ENCODE data around the gene FANK1.
"Not testable (repeated sequence)": the region's sequence is repeated elsewhere in the genome, so short reads cannot be mapped to it uniquely, and the experiment has no call there.

DNA sequence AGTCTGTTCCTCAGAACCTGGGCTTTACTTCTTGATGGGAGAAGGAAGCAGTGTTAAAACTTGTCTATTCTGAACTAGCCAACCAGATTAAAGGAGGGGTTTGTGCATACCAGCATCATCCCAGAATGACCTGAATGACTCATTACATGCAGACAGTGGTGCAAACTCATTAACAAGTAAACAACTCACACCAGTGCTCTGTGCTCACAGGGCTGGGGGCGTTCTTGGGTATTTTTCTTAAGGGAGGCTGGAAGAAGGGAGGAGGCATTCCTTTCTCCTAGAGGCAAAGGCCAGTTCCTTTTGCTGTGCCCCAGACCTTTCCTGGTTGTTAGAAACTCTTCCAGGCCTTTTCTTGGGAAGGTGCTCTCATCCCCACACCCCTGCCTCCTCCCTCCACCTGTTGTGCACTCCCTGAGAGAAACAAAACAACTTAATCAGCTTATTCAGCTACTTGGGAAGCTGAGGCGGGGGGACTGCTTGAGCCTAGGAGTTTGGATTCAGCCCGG lies 6.8 kb downstream of the FANK1 start:
- TF ChIP-seq, protein P1, sequence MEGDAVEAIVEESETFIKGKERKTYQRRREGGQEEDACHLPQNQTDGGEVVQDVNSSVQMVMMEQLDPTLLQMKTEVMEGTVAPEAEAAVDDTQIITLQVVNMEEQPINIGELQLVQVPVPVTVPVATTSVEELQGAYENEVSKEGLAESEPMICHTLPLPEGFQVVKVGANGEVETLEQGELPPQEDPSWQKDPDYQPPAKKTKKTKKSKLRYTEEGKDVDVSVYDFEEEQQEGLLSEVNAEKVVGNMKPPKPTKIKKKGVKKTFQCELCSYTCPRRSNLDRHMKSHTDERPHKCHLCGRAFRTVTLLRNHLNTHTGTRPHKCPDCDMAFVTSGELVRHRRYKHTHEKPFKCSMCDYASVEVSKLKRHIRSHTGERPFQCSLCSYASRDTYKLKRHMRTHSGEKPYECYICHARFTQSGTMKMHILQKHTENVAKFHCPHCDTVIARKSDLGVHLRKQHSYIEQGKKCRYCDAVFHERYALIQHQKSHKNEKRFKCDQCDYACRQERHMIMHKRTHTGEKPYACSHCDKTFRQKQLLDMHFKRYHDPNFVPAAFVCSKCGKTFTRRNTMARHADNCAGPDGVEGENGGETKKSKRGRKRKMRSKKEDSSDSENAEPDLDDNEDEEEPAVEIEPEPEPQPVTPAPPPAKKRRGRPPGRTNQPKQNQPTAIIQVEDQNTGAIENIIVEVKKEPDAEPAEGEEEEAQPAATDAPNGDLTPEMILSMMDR (IDR thresholded peaks at IDR 0.05; ENCODE audit: poor library complexity) = not testable (repeated sequence)
- TF ChIP-seq EZH2 (IDR thresholded peaks at IDR 0.05; ENCODE audit: borderline replicate concordance); EZH2phosphoT487 (IDR thresholded peaks at IDR 0.05; ENCODE audit: low read depth, severe bottlenecking, unreplicated experiment): not testable (repeated sequence)
